K562 (cell line): ENCODE measurements around the gene ITPR3. TPM values are rescaled to one million over a fixed set of nuclear protein-coding genes. Genes with fewer than 3 reads are reported as not detected.
A peak's percentile ranks its signal among the peaks of the same experiment; 100 is the strongest.

ENCODE experiments used
- CGGBP1 ChIP-seq: fragments of 250-450 bp; sonication (Bioruptor Pico); IDR thresholded peaks from 2 replicates; pipeline ENCODE4 v1.9.0; 2021; ENCODE audit warnings: mild to moderate bottlenecking
- CTCF ChIP-seq, 3 experiments: IDR thresholded peaks in 2 of 3; conservative IDR thresholded peaks in 1 of 3; 2 replicates each; pipeline ENCODE4 v1.5.1; 2011 to 2012; ENCODE audit warnings: low read length in 3 of 3, mild to moderate bottlenecking in 3 of 3, control low read depth in 2 of 3, improper control_type of control experiment in 1 of 3, inconsistent platforms in 1 of 3, low read depth in 1 of 3, mixed read lengths in 1 of 3, moderate library complexity in 1 of 3; ENCODE audit not compliant: insufficient read depth in 2 of 3
- DACH1 ChIP-seq: fragments of 450-650 bp; IDR thresholded peaks from 2 replicates; pipeline ENCODE4 v1.6.1; 2018; ENCODE audit not compliant: partially characterized antibody
- LARP7 ChIP-seq: fragments of 450-650 bp; IDR thresholded peaks from 2 replicates; pipeline ENCODE4 v1.6.1; 2016
- MCM5 ChIP-seq: fragments of 450-650 bp; IDR thresholded peaks from 2 replicates; pipeline ENCODE4 v1.6.1; 2016; ENCODE audit warnings: low read depth
- MTA2 ChIP-seq: fragments of 450-650 bp; IDR thresholded peaks from 2 replicates; pipeline ENCODE4 v1.6.1; 2016; ENCODE audit warnings: low read depth
- NR2C2 ChIP-seq, 2 experiments: fragments of 200-800 bp in 1 of 2; sonication (Bioruptor generic) in 1 of 2; sonication (generic) in 1 of 2; formaldehyde crosslinking in 1 of 2; IDR thresholded peaks; 2 replicates each; pipeline versions ENCODE4 v1.6.1 to v1.8.0; 2016 to 2022; ENCODE audit warnings: mild to moderate bottlenecking in 1 of 2, missing compliant biosample characterization in 1 of 2, missing genetic modification characterization in 1 of 2, missing genetic modification reagents in 1 of 2
- RAD21 ChIP-seq, 2 experiments: fragments of 250-450 bp in 1 of 2; fragments of 450-650 bp in 1 of 2; sonication (Bioruptor Pico) in 1 of 2; formaldehyde crosslinking in 1 of 2; IDR thresholded peaks in 1 of 2; conservative IDR thresholded peaks in 1 of 2; 2 replicates each; pipeline versions ENCODE4 v1.4.0 to v1.8.0; 2020 to 2022; ENCODE audit warnings: mild to moderate bottlenecking in 2 of 2, moderate library complexity in 1 of 2
- THRA ChIP-seq: fragments of 450-650 bp; IDR thresholded peaks from 2 replicates; pipeline ENCODE4 v1.6.1; 2017; ENCODE audit warnings: mild to moderate bottlenecking, moderate library complexity
- ZBTB17 ChIP-seq: fragments of 450-650 bp; formaldehyde crosslinking; IDR thresholded peaks from 2 replicates; pipeline ENCODE4 v1.4.0; 2020; ENCODE audit warnings: mild to moderate bottlenecking
- ZBTB40 ChIP-seq, 2 experiments: fragments of 450-650 bp in 1 of 2; sonication (generic) in 1 of 2; formaldehyde crosslinking in 1 of 2; IDR thresholded peaks; 2 replicates each; pipeline versions ENCODE4 v1.7.1 to v1.9.0; 2016 to 2022; ENCODE audit warnings: inconsistent platforms in 1 of 2, mild to moderate bottlenecking in 1 of 2, missing genetic modification reagents in 1 of 2
- ZNF311 ChIP-seq: fragments of 250-450 bp; sonication (Bioruptor Pico); IDR thresholded peaks from 2 replicates; pipeline ENCODE4 v1.4.0; 2020; ENCODE audit warnings: mild to moderate bottlenecking, moderate library complexity
- ZNF347 ChIP-seq: fragments of 450-650 bp; formaldehyde crosslinking; IDR thresholded peaks from 2 replicates; pipeline ENCODE4 v1.4.0; 2020; ENCODE audit warnings: low read depth, mild to moderate bottlenecking, moderate library complexity
- ZNF57 ChIP-seq: fragments of 450-650 bp; formaldehyde crosslinking; IDR thresholded peaks from 2 replicates; pipeline ENCODE4 v1.4.0; 2020; ENCODE audit warnings: mild to moderate bottlenecking, moderate library complexity
- ZNF668 ChIP-seq: fragments of 250-450 bp; sonication (Bioruptor Pico); IDR thresholded peaks from 2 replicates; pipeline ENCODE4 v1.8.0; 2022; ENCODE audit warnings: mild to moderate bottlenecking, inconsistent platforms
- ZNF699 ChIP-seq: fragments of 250-450 bp; sonication (Bioruptor Pico); IDR thresholded peaks from 2 replicates; pipeline ENCODE4 v1.8.0; 2021; ENCODE audit warnings: mild to moderate bottlenecking, moderate library complexity; ENCODE audit not compliant: insufficient replicate concordance
- polyA plus RNA-seq, 8 experiments: library from polyadenylated mRNA; depleted of rRNA in 4 of 8; stranded (reverse) in 5 of 8; unstranded in 3 of 8; fragments of >200 nt; fragmentation: Nextera tagmentation in 2 of 8; fragmentation: Illumina TruSeq in 1 of 8; extraction: Ambion mirVana in 2 of 8; extraction: Trizol in 1 of 8; gene quantifications; 2 replicates each; pipeline versions ENCODE4 v1.2.1 to v1.2.3, GENCODE V29; 2011 to 2014; ENCODE audit warnings: inconsistent platforms in 1 of 8, missing spikeins in 1 of 8
- total RNA-seq, 7 experiments: library from RNA; depleted of rRNA in 6 of 7; stranded (reverse); fragments of >200 nt in 6 of 7; fragmentation: Illumina TruSeq in 2 of 7; extraction: Trizol in 2 of 7; gene quantifications; 2 replicates each; pipeline versions ENCODE4 v1.2.1 to v1.2.3, GENCODE V29; 2011 to 2021; ENCODE audit warnings: low replicate concordance in 1 of 7

The ITPR3 gene
- total and polyA plus RNA-seq, 9 of the 15 experiments (the other 6 are each of a cell fraction or from before 2014, with no cell fraction given), result 0.39 to 35.7 (median 13.2) TPM

- TF ChIP-seq ZBTB40 (IDR thresholded peaks at IDR 0.05) (no peak), ZBTB40 (CRISPR knock-in tag; IDR thresholded peaks at IDR 0.05) (no peak), ZNF57 (no peak), NR2C2 (CRISPR knock-in tag; IDR thresholded peaks at IDR 0.05) (no peak), NR2C2 (tag; IDR thresholded peaks at IDR 0.05) (no peak), DACH1 (no peak), RAD21 (CRISPR knock-in tag; conservative IDR thresholded peaks at IDR 0.05 in 1 of 2, IDR thresholded peaks at IDR 0.05 in 1 of 2) (peak; percentile 35 to 70; a peak in 3 of 4 replicates), ZNF668 (CRISPR knock-in tag) (no peak), CTCF (IDR thresholded peaks at IDR 0.05 in 2 of 3, conservative IDR thresholded peaks at IDR 0.05 in 1 of 3; ENCODE audit: insufficient read depth in 2 of 3, low read depth in 1 of 3, low read length in 3 of 3) (peak; percentile 97 to 99 (median 97)), ZNF311 (CRISPR knock-in tag) (no peak), THRA (no peak), CGGBP1 (CRISPR knock-in tag) (no peak), MTA2 (no peak), LARP7 (no peak), ZBTB17 (CRISPR knock-in tag) (0 out of 2 replicates have a peak, but pooled peaks have one; percentile 29), ZNF347 (CRISPR knock-in tag) (no peak), MCM5 (no peak), ZNF699 (CRISPR knock-in tag) (no peak)
These were observed 11.5 kb downstream of the ITPR3 start (continued) for GRCh38 chr6:33632558-33633039.
